Peyer's patch (tissue), 4 donors: Measurements from ENCODE around the gene SLC35D2.

Source experiments
- CTCF ChIP-seq, 6 experiments: fragments of 450-650 bp in 4 of 6; fragments of 200-600 bp in 2 of 6; sonication (generic) in 1 of 6; IDR thresholded peaks; one replicate each; pipeline ENCODE4 v1.5.1; 2017 to 2019; ENCODE audit warnings: antibody characterized with exemption in 6 of 6, mild to moderate bottlenecking in 3 of 6, moderate library complexity in 1 of 6
- POLR2A ChIP-seq, 2 donors: fragments of 450-650 bp; IDR thresholded peaks; one replicate each; pipeline ENCODE4 v1.5.1; 2017; ENCODE audit warnings: antibody characterized with exemption in 2 of 2, mild to moderate bottlenecking in 2 of 2, moderate library complexity in 2 of 2

GRCh38 chr9:96392263-96392662, 8.8 kb upstream of the SLC35D2 start:
- no peak for TF ChIP-seq CTCF (IDR thresholded peaks at IDR 0.05)
- no peak for TF ChIP-seq POLR2A (IDR thresholded peaks at IDR 0.05)
